Activated naive CD8-positive, alpha-beta T cell (primary cell): Measurements from ENCODE around the gene LAYN.

Experiments used
- H3K27ac Mint-ChIP-seq: one replicate; pipeline ENCODE4 v1.8.0; 2021; ENCODE audit warnings: mixed read lengths
- H3K27me3 Mint-ChIP-seq: one replicate; pipeline ENCODE4 v1.8.0; 2021; ENCODE audit warnings: mixed read lengths
- H3K36me3 Mint-ChIP-seq: one replicate; pipeline ENCODE4 v1.8.0; 2021; ENCODE audit warnings: mixed read lengths
- H3K4me1 Mint-ChIP-seq: one replicate; pipeline ENCODE4 v1.8.0; 2021; ENCODE audit warnings: low read depth, mixed read lengths
- H3K4me3 Mint-ChIP-seq: one replicate; pipeline ENCODE4 v1.8.0; 2021; ENCODE audit warnings: mild to moderate bottlenecking, mixed read lengths
- H3K9me3 Mint-ChIP-seq: one replicate; pipeline ENCODE4 v1.8.0; 2021; ENCODE audit warnings: low read depth, mixed read lengths

Gene LAYN

DNA sequence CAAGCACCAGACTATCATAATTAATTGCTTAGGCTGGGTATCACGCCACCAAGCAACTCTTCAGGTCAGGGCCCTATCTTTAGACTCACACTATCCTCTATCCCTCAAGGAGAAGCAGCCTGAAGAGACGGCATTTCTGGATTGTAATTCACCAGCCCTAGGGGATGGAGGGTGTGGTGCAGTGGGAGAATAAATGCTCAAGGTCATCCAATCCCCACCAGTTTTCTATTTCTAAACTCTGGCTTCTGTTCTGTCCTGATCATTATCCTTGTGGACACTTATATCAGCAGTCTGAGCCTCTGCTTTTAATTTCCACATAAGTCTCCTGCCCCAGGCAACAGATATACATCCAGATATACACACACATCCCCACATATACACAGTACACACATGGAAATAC, 48.6 kb downstream of the LAYN start:
- H3K27ac Mint-ChIP-seq = no peak overlapping the region
- no peaks in the 10 kb centered on the region for H3K9me3 Mint-ChIP-seq
- H3K36me3 Mint-ChIP-seq = no peaks in the 10 kb centered on the region
- peaks cover 1% of the 10 kb centered on the region for H3K4me1 Mint-ChIP-seq
- H3K27me3 Mint-ChIP-seq = no peaks in the 10 kb centered on the region
- H3K4me3 Mint-ChIP-seq = no peak overlapping the region

GRCh38 chr11:111589886-111590499, 49.5 kb downstream of the LAYN start:
- H3K27me3 Mint-ChIP-seq = no peaks in the 10 kb centered on the region
- no peak overlapping the region for H3K4me3 Mint-ChIP-seq
- H3K27ac Mint-ChIP-seq = no peak overlapping the region
- H3K36me3 Mint-ChIP-seq = no peaks in the 10 kb centered on the region
- no peaks in the 10 kb centered on the region for H3K9me3 Mint-ChIP-seq
- H3K4me1 Mint-ChIP-seq = peaks cover 1% of the 10 kb centered on the region

DNA sequence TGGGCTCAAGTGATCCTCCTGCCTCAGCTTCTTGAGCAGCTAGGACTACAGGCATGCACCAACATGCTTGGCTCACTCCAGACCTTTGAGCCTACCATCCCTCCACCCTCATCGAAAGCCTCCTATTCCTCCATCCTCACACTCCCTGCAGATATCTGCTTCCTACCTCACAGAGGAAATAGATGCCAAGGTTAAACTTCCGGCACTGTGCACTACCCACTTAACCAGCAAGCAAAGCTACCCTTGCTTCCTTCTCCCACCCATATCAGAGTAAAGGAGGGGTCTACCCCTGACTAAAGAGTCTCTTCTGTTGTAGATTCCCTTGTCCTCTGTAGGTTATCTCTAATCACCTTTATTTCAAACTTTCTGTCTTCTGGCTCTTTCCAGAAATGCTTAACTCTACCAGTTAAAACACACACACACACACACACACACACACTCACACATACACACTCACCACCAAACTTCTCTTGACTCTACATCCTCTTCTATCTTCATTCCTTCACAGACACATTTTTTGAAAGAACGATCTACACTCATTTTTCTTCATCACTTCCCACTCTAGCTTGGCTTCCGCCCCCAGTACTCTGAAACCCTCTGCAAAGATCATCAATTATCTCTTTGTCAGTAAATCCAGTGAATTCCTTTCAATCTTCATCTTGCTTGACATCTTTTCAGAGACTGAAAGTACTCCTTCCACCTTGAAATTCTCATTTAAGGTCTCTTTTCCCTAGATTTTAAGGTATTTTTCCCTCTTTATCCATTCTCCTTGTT, 50.9 kb downstream of the LAYN start:
- peaks cover under 1% of the 10 kb centered on the region for H3K4me1 Mint-ChIP-seq
- H3K27me3 Mint-ChIP-seq = no peaks in the 10 kb centered on the region
- H3K27ac Mint-ChIP-seq = no peak overlapping the region
- H3K4me3 Mint-ChIP-seq = no peak overlapping the region
- H3K36me3 Mint-ChIP-seq = no peaks in the 10 kb centered on the region
- H3K9me3 Mint-ChIP-seq = no peaks in the 10 kb centered on the region

DNA sequence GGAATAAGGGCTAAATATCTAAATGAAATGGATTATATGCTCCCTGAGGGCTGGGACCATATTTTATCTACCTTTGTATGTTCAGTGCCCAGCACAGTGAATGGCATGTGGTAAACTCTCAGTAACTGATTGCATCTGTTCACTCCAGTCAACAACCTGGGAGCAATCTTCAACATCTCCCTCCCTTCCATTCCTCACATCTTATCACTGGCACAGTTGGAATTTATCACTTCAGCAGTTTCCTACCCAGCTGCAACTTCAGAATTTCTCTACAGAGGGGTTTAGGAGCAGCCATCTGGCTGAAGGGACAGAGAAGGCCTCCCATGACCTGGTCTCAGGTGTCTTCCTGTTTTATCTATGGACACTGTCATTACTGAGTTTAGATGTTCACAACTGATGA, 52.0 kb downstream of the LAYN start:
- Mint-ChIP-seq H3K9me3 (no peaks in the 10 kb centered on the region), H3K4me1 (no peaks in the 10 kb centered on the region), H3K27ac (no peak overlapping the region), H3K27me3 (no peaks in the 10 kb centered on the region), H3K4me3 (no peak overlapping the region), H3K36me3 (no peaks in the 10 kb centered on the region)

DNA sequence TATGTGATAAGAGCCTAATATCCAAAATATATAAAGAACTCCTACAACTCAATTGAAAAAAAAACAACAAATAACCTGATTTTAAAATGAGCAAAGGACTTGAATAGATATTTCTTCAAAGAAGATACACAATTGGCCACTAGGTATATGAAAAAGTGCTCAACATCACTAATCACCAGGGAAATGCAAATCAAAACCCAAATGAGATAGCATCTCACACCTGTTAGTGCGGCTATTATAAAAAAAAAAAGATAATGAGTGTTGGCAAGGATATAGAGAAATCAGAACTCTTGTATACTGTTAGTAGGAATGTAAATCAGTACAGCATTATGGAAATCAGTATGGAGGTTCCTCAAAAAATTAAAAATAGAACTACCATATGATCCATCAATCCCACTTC, 55.8 kb downstream of the LAYN start:
- Mint-ChIP-seq H3K4me1 (peaks cover 2% of the 10 kb centered on the region), H3K27me3 (no peaks in the 10 kb centered on the region), H3K9me3 (no peaks in the 10 kb centered on the region), H3K4me3 (no peak overlapping the region), H3K36me3 (no peaks in the 10 kb centered on the region), H3K27ac (no peak overlapping the region)

DNA sequence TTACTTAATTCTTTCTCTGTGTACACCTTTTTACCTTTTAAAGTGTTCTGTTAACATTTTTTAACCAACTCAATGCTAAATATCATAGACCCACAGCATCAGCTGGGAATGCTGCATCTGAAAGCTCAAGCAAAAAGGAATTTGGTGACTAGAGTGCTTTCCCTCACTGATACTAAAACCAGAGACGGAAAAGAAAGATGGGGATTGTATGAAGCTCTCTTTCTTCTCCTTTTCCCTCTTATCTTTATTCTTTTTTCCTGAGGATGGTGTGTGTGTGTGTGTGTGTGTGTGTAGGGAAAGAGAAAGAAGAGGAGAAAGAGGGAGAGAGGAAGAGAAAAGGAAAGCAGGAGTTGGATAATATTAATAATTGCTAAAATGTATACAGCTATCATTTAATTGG, 57.6 kb downstream of the LAYN start:
- no peaks in the 10 kb centered on the region for H3K36me3 Mint-ChIP-seq
- no peaks in the 10 kb centered on the region for H3K27me3 Mint-ChIP-seq
- H3K4me1 Mint-ChIP-seq = peaks cover 8% of the 10 kb centered on the region
- H3K9me3 Mint-ChIP-seq = no peaks in the 10 kb centered on the region
- no peak overlapping the region for H3K4me3 Mint-ChIP-seq
- H3K27ac Mint-ChIP-seq = no peak overlapping the region

DNA sequence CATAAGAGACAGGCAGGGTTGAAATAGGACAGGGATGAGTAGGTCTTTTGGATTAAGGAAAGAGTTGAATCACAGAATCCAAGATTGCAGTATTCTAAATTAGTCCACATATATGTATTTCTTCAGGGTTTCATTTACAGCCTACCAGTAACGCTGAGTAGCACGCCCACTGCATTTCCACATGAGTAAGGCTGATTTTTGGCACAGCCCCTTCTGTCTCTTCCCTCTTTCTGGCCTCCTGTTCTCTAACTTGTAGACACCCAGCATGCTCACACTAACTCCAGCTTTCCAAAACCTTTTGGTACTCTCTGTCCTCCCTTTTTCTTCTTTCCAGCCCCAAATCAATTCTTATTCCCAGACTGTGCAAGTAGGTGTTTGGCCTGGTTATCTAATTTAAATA, 58.0 kb downstream of the LAYN start:
- no peaks in the 10 kb centered on the region for H3K27me3 Mint-ChIP-seq
- H3K4me3 Mint-ChIP-seq = no peak overlapping the region
- H3K36me3 Mint-ChIP-seq = no peaks in the 10 kb centered on the region
- no peak overlapping the region for H3K27ac Mint-ChIP-seq
- H3K4me1 Mint-ChIP-seq = peaks cover 12% of the 10 kb centered on the region
- no peaks in the 10 kb centered on the region for H3K9me3 Mint-ChIP-seq

- no peaks in the 10 kb centered on the region for H3K36me3 Mint-ChIP-seq
- H3K4me3 Mint-ChIP-seq = peak overlapping the region; percentile 90
- H3K9me3 Mint-ChIP-seq = no peaks in the 10 kb centered on the region
- H3K27me3 Mint-ChIP-seq = no peaks in the 10 kb centered on the region
- H3K27ac Mint-ChIP-seq = peak overlapping the region; percentile 91
- peaks cover 29% of the 10 kb centered on the region for H3K4me1 Mint-ChIP-seq
These were observed 61.1 kb downstream of the LAYN start for GRCh38 chr11:111601636-111601978.

DNA sequence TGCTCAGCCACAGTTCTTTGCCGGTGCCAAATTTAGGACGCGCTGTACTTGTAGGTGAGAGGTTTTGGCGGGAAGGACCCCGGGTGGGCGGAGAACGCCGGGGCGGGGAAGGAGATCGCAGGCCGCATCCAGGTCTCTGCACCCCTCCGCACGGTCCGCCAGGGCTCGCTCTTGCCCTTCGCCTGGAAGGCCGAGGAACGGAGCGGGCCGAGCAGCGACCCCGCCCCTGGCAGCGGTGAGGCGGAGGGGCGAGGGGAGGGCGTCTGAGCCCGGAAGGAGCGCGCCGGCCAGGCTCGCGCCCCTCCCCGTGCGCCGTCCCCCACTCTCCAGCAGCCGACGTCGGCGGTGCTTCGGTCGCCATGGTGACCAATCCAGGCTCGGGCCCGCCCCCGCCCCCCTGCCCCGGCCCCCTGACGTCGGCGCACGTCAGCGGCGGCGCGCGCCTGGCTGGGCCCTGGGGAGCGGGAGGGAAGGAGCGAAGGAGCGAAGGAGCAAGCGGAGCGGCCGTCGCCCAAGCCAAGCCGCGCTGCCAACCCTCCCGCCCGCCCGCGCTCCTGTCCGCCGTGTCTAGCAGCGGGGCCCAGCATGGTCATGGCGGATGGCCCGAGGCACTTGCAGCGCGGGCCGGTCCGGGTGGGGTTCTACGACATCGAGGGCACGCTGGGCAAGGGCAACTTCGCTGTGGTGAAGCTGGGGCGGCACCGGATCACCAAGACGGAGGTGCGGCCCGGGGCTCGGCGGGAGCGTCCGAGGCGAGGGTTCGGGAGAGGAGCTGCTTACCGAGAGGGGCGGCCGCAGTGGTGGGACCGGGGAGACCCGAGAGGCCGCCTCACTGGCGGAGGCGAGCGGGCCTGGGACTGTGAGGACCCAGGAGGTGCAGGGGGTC, 61.7 kb downstream of the LAYN start, which contains the start of gene SIK2:
SIK2 (plus strand) TSS at position 471 of the 886 bp plus-strand sequence; CDS start at position 586, 115 bp downstream.
- Mint-ChIP-seq H3K27ac (peak within 1 kb of the TSS; percentile 91), H3K27me3 (no peaks in the 10 kb centered on the region), H3K36me3 (no peaks in the 10 kb centered on the region), H3K4me1 (peaks cover 29% of the 10 kb centered on the region), H3K4me3 (peak within 1 kb of the TSS; percentile 96), H3K9me3 (no peaks in the 10 kb centered on the region)

GRCh38 chr11:111602865-111603610, 62.5 kb downstream of the LAYN start:
- Mint-ChIP-seq H3K4me1 (peaks cover 29% of the 10 kb centered on the region), H3K27ac (peak overlapping the region; percentile 87), H3K9me3 (no peaks in the 10 kb centered on the region), H3K36me3 (no peaks in the 10 kb centered on the region), H3K27me3 (no peaks in the 10 kb centered on the region), H3K4me3 (peak overlapping the region; percentile 96)

DNA sequence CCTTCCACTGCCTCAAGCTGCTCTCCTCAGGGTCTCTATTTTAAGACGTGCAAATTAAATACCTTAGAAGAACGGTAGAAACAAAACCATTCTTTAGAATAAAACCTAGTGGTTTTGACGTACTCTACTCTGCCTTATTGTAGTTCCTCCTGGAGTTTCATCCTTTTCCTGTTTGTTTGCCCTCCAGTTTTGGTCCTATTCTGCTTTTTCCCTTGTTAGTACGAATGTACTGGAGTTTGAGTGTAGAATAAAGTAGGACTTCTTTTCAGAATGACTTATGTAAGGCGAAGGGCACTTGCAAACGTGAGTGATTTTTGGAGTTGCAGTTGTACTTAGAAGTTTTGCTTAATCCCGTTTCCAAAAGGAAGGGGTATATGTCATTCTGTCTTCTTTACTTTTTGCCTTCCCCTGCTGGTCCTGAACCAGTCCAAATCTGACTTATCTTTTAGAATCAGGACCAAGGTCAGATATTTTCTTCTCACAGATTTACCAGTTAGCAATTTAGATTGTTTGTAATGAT, 63.2 kb downstream of the LAYN start:
- Mint-ChIP-seq H3K27ac (peak overlapping the region; percentile 87), H3K9me3 (no peaks in the 10 kb centered on the region), H3K4me3 (peak overlapping the region; percentile 96), H3K4me1 (peaks cover 29% of the 10 kb centered on the region), H3K27me3 (no peaks in the 10 kb centered on the region), H3K36me3 (no peaks in the 10 kb centered on the region)

- peak overlapping the region; percentile 96 for H3K4me3 Mint-ChIP-seq
- no peak overlapping the region for H3K27ac Mint-ChIP-seq
- no peaks in the 10 kb centered on the region for H3K36me3 Mint-ChIP-seq
These were observed 64.0 kb downstream of the LAYN start for GRCh38 chr11:111604392-111605009.

DNA sequence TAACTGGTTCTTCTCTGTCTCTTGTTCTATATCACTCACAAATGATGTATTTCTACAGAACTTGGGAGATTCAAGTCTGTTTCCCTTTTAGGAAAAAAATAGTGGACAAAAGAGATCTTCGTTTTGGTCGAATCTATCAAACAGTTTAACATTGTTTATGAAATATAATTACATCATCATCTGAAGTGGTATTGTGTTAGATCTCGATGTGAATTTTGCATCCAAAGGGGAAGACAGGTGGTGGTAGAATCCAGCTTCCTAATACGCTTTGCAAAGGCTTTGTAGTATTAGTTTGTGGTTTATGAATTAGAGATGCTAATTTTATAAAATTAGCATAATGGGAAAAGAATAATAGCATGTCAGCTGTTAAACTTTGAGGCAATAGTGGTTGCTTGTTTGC, 65.2 kb downstream of the LAYN start:
- H3K4me3 Mint-ChIP-seq = peak overlapping the region; percentile 34
- H3K27me3 Mint-ChIP-seq = no peaks in the 10 kb centered on the region
- H3K27ac Mint-ChIP-seq = no peak overlapping the region
- H3K9me3 Mint-ChIP-seq = no peaks in the 10 kb centered on the region
- H3K36me3 Mint-ChIP-seq = no peaks in the 10 kb centered on the region
- H3K4me1 Mint-ChIP-seq = peaks cover 29% of the 10 kb centered on the region

More at GRCh38 chr11:111604392-111605009, 64.0 kb downstream of the LAYN start:
- H3K9me3 Mint-ChIP-seq = no peaks in the 10 kb centered on the region
- no peaks in the 10 kb centered on the region for H3K27me3 Mint-ChIP-seq
- peaks cover 29% of the 10 kb centered on the region for H3K4me1 Mint-ChIP-seq

DNA sequence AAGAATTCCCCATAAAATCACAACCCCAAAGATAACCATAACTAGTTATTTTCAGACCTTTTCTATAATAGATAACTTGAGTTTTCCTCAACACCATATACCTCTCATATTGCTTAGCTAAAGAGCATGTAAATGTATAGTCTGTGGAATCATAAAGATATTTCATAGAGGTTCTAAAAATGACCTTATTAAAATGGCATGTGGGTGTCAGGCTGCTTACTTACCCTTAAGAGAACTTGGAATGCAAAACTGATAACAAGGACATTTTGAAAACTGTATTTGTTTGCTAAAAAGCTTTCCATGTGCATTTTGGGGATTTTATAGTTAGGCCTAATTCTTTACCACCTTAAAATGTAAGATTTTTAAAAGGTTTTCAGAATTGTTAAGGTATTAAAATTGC, 66.5 kb downstream of the LAYN start:
- no peaks in the 10 kb centered on the region for H3K36me3 Mint-ChIP-seq
- H3K9me3 Mint-ChIP-seq = no peaks in the 10 kb centered on the region
- peaks cover 27% of the 10 kb centered on the region for H3K4me1 Mint-ChIP-seq
- no peak overlapping the region for H3K27ac Mint-ChIP-seq
- no peaks in the 10 kb centered on the region for H3K27me3 Mint-ChIP-seq
- no peak overlapping the region for H3K4me3 Mint-ChIP-seq
